Natural killer cell (primary cell): ENCODE data around the gene AFAP1L2. TPM values are rescaled to one million over a fixed set of nuclear protein-coding genes. Genes with fewer than 3 reads are reported as not detected.

ENCODE experiments used
- ATAC-seq, 3 donors: fragments of 150-1000 bp in 2 of 3; fragments of 200-7000 bp in 1 of 3; cut with Tn5 transposase; 1 replicate in 1 of 3; 2 replicates in 2 of 3; pipeline ENCODE4 v1.10.0; 2021; ENCODE audit warnings: mild to moderate bottlenecking in 2 of 3, moderate library complexity in 2 of 3
- DNase-seq, 2 donors: peaks; one replicate each; pipeline versions ENCODE4 v3.0.0 to v3.0.0-alpha.2; 2013 to 2021; ENCODE audit warnings: mixed read lengths in 1 of 2
- H3K27ac ChIP-seq: one replicate; pipeline ENCODE4 v1.5.1; 2013; ENCODE audit warnings: mild to moderate bottlenecking, low read length
- H3K27me3 ChIP-seq: one replicate; pipeline ENCODE4 v1.6.1; 2013; ENCODE audit warnings: low read length; ENCODE audit not compliant: control insufficient read depth, insufficient read depth
- H3K36me3 ChIP-seq: one replicate; pipeline ENCODE4 v1.6.1; 2013; ENCODE audit warnings: low read length; ENCODE audit not compliant: control insufficient read depth, insufficient read depth
- H3K4me1 ChIP-seq: one replicate; pipeline ENCODE4 v1.6.1; 2013; ENCODE audit warnings: low read length; ENCODE audit not compliant: control insufficient read depth, insufficient read depth
- H3K4me3 ChIP-seq: one replicate; pipeline ENCODE4 v1.5.1; 2013; ENCODE audit warnings: low read length
- H3K9me3 ChIP-seq: one replicate; pipeline ENCODE4 v1.6.1; 2013; ENCODE audit warnings: low read length; ENCODE audit not compliant: control insufficient read depth, insufficient read depth
- H3K27ac Mint-ChIP-seq, 2 donors: one replicate each; pipeline ENCODE4 v1.8.0; 2022; ENCODE audit warnings: mild to moderate bottlenecking in 2 of 2, mixed read lengths in 2 of 2, moderate library complexity in 1 of 2
- H3K27me3 Mint-ChIP-seq, 2 donors: one replicate each; pipeline ENCODE4 v1.8.0; 2022; ENCODE audit warnings: low read depth in 2 of 2, mixed read lengths in 2 of 2
- H3K36me3 Mint-ChIP-seq: one replicate; pipeline ENCODE4 v1.8.0; 2022; ENCODE audit warnings: mixed read lengths
- H3K4me1 Mint-ChIP-seq, 2 donors: one replicate each; pipeline ENCODE4 v1.8.0; 2022; ENCODE audit warnings: mixed read lengths in 2 of 2
- H3K4me3 Mint-ChIP-seq: one replicate; pipeline ENCODE4 v1.8.0; 2022; ENCODE audit warnings: mild to moderate bottlenecking, moderate library complexity, mixed read lengths
- H3K9me3 Mint-ChIP-seq, 2 donors: one replicate each; pipeline ENCODE4 v1.8.0; 2022; ENCODE audit warnings: mixed read lengths in 2 of 2
- CTCF ChIP-seq: fragments of 200-600 bp; IDR thresholded peaks from one replicate; pipeline ENCODE4 v1.8.0; 2022; ENCODE audit warnings: antibody characterized with exemption
- WGBS: methylation state at CpG from one replicate; pipeline ENCODE4 v1.1.7; 2013; ENCODE audit warnings: missing lambda C conversion rate; ENCODE audit not compliant: insufficient coverage; 5-methylcytosine and 5-hydroxymethylcytosine counted together
- intact Hi-C: fragments of 100-400 bp; cut with micrococcal nuclease; formaldehyde crosslinking; loops from one replicate; pipeline ENCODE4 v1.14.2; 2022
- total RNA-seq, 4 donors: library from RNA; stranded (reverse); fragments of 120-200 nt in 1 of 4; gene quantifications; one replicate each; pipeline versions ENCODE4 v1.2.3 to v1.2.4, GENCODE V29; 2013 to 2022

Gene AFAP1L2
- total RNA-seq, 3 donors from 2014 or later (not counting 1 experiment from before 2014, with no cell fraction given): 0.66 to 2.8 (median 1.3) TPM

- Histone ChIP-seq H3K36me3 (no peaks in the 10 kb centered on the region), H3K9me3 (no peaks in the 10 kb centered on the region), H3K27ac (no peak overlapping the region), H3K27me3 (peaks cover 5% of the 10 kb centered on the region), H3K4me3 (no peak overlapping the region), H3K4me1 (no peaks in the 10 kb centered on the region)
- no peak for TF ChIP-seq CTCF
- ATAC-seq (no peak), DNase-seq (no peak)
- Mint-ChIP-seq H3K27ac (no peak overlapping the region), H3K9me3 (no peaks in the 10 kb centered on the region), H3K4me3 (no peak overlapping the region), H3K36me3 (no peaks in the 10 kb centered on the region), H3K27me3 (peaks cover 17 to 25% of the 10 kb centered on the region in 2 donors), H3K4me1 (peaks cover 0 to 4% of the 10 kb centered on the region in 2 donors)
- intact Hi-C loops: no loop called here
- 78% methylated on average over 9 of the region's 9 CpGs for WGBS
Observed at GRCh38 chr10:114384181-114384580, 20.1 kb downstream of the AFAP1L2 start.

GRCh38 chr10:114380797-114381196 lies 23.5 kb downstream of the AFAP1L2 start:
- Mint-ChIP-seq H3K27ac (no peak overlapping the region), H3K4me1 (no peaks in the 10 kb centered on the region), H3K36me3 (no peaks in the 10 kb centered on the region), H3K27me3 (peaks cover 10 to 39% of the 10 kb centered on the region in 2 donors), H3K4me3 (no peak overlapping the region), H3K9me3 (no peaks in the 10 kb centered on the region)
- peaks cover 5% of the 10 kb centered on the region for H3K27me3 ChIP-seq
- ATAC-seq (no peak), DNase-seq (no peak)
- WGBS: 100% methylated on average over 1 of the region's 5 CpGs
- intact Hi-C loops: no loop called here
- no peaks in the 10 kb centered on the region for H3K36me3 ChIP-seq
- H3K4me3 ChIP-seq: no peak overlapping the region
- no peaks in the 10 kb centered on the region for H3K9me3 ChIP-seq
- H3K4me1 ChIP-seq: no peaks in the 10 kb centered on the region
- TF ChIP-seq CTCF: no peak
- H3K27ac ChIP-seq: no peak overlapping the region

GRCh38 chr10:114380060-114380459 lies 24.2 kb downstream of the AFAP1L2 start:
- TF ChIP-seq CTCF: no peak
- H3K36me3 ChIP-seq: no peaks in the 10 kb centered on the region
- no peak overlapping the region for H3K4me3 Mint-ChIP-seq
- no peak for DNase-seq
- H3K4me3 ChIP-seq: no peak overlapping the region
- no peak overlapping the region for H3K27ac ChIP-seq
- no peaks in the 10 kb centered on the region for H3K9me3 Mint-ChIP-seq
- no peaks in the 10 kb centered on the region for H3K9me3 ChIP-seq
- H3K27ac Mint-ChIP-seq: no peak overlapping the region
- intact Hi-C loops: no loop called here
- H3K36me3 Mint-ChIP-seq: no peaks in the 10 kb centered on the region
- ATAC-seq: no peak
- peaks cover 10 to 39% of the 10 kb centered on the region in 2 donors for H3K27me3 Mint-ChIP-seq
- H3K4me1 ChIP-seq: no peaks in the 10 kb centered on the region
- peaks cover 5% of the 10 kb centered on the region for H3K27me3 ChIP-seq
- 91% methylated on average over 1 of the region's 1 CpG for WGBS
- no peaks in the 10 kb centered on the region for H3K4me1 Mint-ChIP-seq

- Histone ChIP-seq H3K27ac (no peak overlapping the region), H3K27me3 (peaks cover 5% of the 10 kb centered on the region), H3K4me1 (no peaks in the 10 kb centered on the region), H3K36me3 (no peaks in the 10 kb centered on the region), H3K4me3 (no peak overlapping the region), H3K9me3 (no peaks in the 10 kb centered on the region)
- Mint-ChIP-seq H3K27ac (no peak overlapping the region), H3K4me1 (no peaks in the 10 kb centered on the region), H3K4me3 (no peak overlapping the region), H3K36me3 (no peaks in the 10 kb centered on the region), H3K27me3 (peaks cover 10 to 39% of the 10 kb centered on the region in 2 donors), H3K9me3 (no peaks in the 10 kb centered on the region)
- WGBS: 96% methylated on average over 4 of the region's 4 CpGs
- no peak for TF ChIP-seq CTCF
- ATAC-seq (no peak), DNase-seq (no peak)
- intact Hi-C loops: no loop called here
Observed at GRCh38 chr10:114379631-114380041, 24.7 kb downstream of the AFAP1L2 start.
